Measurements from ENCODE around the gene FBXO2. TPM values are rescaled to one million over a fixed set of nuclear protein-coding genes. Genes with fewer than 3 reads are reported as not detected.
A peak's percentile ranks its signal among the peaks of the same experiment; 100 is the strongest.

Gene FBXO2
- total RNA-seq, 4 donors from 2014 or later, result 4.7 to 12.5 (median 6.8) TPM

- Histone ChIP-seq H3K27me3 (no peaks in the 10 kb centered on the region), H3K9me3 (no peaks in the 10 kb centered on the region), H3K4me3 (no peak overlapping the region), H3K36me3 (peaks cover 0 to 76% of the 10 kb centered on the region in 2 donors), H3K4me1 (peaks cover 0 to 13% (median 3%) of the 10 kb centered on the region in 3 donors), H3K27ac (no peak overlapping the region)
- no CpG with 5 or more reads among the region's 10 CpGs for WGBS, 2 donors (ENCODE audit: low coverage in 1 of 2)
- TF ChIP-seq POLR2A (IDR thresholded peaks at IDR 0.05) (no peak), POLR2AphosphoS5 (IDR thresholded peaks at IDR 0.05) (no peak), CTCF (IDR thresholded peaks at IDR 0.05) (no peak), EP300 (IDR thresholded peaks at IDR 0.05) (no peak)
- peak; percentile 2 for ATAC-seq
Observed at GRCh38 chr1:11675325-11675724, 21.1 kb upstream of the FBXO2 start.

DNA sequence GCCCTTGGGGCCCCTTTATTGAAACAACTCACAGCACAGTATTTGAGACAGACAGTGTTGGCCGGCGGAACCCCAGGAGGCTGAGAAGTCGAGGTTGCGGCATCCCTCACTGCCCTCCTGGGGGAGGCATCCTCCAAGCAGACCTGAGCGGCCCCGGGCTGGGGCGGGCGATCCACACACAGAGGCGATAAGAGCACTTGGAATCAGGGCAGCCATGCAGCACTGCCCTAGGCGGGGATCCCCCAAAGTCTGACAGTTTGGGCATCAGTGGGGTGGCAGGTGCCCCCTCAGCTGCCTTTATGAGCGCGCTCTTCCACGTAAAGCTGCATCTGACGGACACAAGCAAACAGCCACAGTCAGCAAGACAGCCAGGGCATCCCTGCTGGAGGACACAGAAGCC is 20.3 kb upstream of the FBXO2 start:
- H3K27me3 ChIP-seq, result no peaks in the 10 kb centered on the region
- no peak overlapping the region for H3K4me3 ChIP-seq
- TF ChIP-seq POLR2AphosphoS5 (IDR thresholded peaks at IDR 0.05), result no peak
- no peak for TF ChIP-seq CTCF (IDR thresholded peaks at IDR 0.05)
- no peak for TF ChIP-seq POLR2A (IDR thresholded peaks at IDR 0.05)
- no peak for TF ChIP-seq EP300 (IDR thresholded peaks at IDR 0.05)
- H3K27ac ChIP-seq, result no peak overlapping the region
- H3K9me3 ChIP-seq, result no peaks in the 10 kb centered on the region
- peaks cover 0 to 5% (median under 1%) of the 10 kb centered on the region in 3 donors for H3K4me1 ChIP-seq
- H3K36me3 ChIP-seq, result peaks cover 0 to 84% of the 10 kb centered on the region in 2 donors
- 91% methylated on average over 9 of the region's 14 CpGs; no CpG with 5 or more reads in 1 of the 2 donors for WGBS, 2 donors (ENCODE audit: low coverage in 1 of 2)
- no peak for ATAC-seq

DNA sequence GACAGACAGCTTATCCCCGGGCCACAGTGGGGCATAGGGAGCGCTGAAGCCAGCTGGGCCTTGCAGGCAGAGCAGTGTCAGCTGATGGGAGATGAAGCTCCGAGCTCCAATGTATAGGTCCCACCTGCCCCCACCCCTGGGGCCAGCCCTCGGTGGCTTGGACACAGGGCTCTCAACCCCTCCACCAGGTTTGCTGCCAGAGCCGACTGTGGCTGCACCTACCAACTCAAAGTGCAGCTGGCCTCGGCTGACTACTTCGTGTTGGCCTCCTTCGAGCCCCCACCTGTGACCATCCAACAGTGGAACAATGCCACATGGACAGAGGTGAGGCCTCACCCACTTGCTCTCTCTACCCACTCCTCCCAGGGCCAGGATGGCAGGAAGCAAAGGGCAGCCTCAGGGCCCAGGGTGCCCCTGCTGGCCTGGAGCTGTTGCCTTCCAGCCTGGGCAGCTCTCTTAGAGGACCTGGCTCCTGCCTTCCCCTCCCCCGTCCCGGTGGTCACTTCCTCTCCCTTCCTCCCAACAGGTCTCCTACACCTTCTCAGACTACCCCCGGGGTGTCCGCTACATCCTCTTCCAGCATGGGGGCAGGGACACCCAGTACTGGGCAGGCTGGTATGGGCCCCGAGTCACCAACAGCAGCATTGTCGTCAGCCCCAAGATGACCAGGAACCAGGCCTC is 19.0 kb upstream of the FBXO2 start:
- 90 to 100% methylated on average over 2 to 4 of the region's 14 CpGs for WGBS, 2 donors (ENCODE audit: low coverage in 1 of 2)
- no peak for ATAC-seq
- Histone ChIP-seq H3K4me1 (no peaks in the 10 kb centered on the region), H3K27me3 (no peaks in the 10 kb centered on the region), H3K36me3 (peaks cover 0 to 94% of the 10 kb centered on the region in 2 donors), H3K27ac (no peak overlapping the region), H3K4me3 (no peak overlapping the region), H3K9me3 (no peaks in the 10 kb centered on the region)
- TF ChIP-seq CTCF (IDR thresholded peaks at IDR 0.05) (no peak), EP300 (IDR thresholded peaks at IDR 0.05) (no peak), POLR2AphosphoS5 (IDR thresholded peaks at IDR 0.05) (no peak), POLR2A (IDR thresholded peaks at IDR 0.05) (no peak)

GRCh38 chr1:11671544-11672286 is 17.5 kb upstream of the FBXO2 start:
- 80 to 94% methylated on average over 3 to 7 of the region's 14 CpGs for WGBS, 2 donors (ENCODE audit: low coverage in 1 of 2)
- no peak for ATAC-seq
- Histone ChIP-seq H3K36me3 (peaks cover 0 to 82% of the 10 kb centered on the region in 2 donors), H3K4me1 (no peaks in the 10 kb centered on the region), H3K27me3 (no peaks in the 10 kb centered on the region), H3K4me3 (no peak overlapping the region), H3K9me3 (no peaks in the 10 kb centered on the region), H3K27ac (no peak overlapping the region)
- TF ChIP-seq POLR2A (IDR thresholded peaks at IDR 0.05) (no peak), POLR2AphosphoS5 (IDR thresholded peaks at IDR 0.05) (no peak), EP300 (IDR thresholded peaks at IDR 0.05) (no peak), CTCF (IDR thresholded peaks at IDR 0.05) (no peak)
